GM18520 (cell line): ENCODE data around the gene RAB10.
"Not testable (repeated sequence)": the region's sequence is repeated elsewhere in the genome, so short reads cannot be mapped to it uniquely, and the experiment has no call there.

Source experiments
- ATAC-seq: cut with Tn5 transposase; IDR thresholded peaks from one replicate; pipeline ENCODE4 v1.9.1; 2021; ENCODE audit not compliant: unreplicated experiment

Gene RAB10

DNA sequence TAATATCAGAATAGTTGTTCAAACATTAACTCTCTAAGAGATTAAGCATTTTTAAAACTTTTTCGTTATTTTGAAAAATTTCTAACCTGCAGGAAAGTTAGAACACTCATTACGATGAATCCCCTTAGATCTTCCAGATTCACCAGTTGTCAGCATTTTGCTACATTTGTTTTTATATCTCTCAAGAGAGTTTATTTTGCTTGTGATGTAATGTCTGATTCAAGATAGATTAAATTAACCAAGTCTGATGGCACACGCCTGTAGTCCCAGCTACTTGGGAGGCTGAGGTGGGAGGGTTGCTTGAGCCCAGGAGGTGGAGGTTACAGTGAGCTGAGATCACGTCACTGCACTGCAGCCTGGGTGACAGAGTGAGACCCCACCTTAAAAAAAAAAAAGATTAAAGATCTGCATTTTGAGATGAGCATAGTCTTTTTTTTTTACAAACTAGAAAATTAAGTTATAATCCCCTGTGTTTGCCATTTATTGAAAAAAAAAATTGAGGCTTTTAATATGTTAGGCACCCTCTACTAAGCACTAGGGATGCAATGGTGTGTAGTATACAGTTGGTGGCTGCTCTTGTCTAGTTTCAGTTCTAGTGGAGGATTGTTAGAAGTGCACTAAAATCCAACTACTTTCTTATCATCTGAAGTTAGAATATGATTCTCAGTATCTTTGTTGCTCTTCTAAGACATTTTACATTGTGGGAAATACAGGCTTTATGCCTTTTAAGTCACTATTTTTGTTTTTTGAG lies 20.9 kb downstream of the RAB10 start:
- no peak for ATAC-seq

DNA sequence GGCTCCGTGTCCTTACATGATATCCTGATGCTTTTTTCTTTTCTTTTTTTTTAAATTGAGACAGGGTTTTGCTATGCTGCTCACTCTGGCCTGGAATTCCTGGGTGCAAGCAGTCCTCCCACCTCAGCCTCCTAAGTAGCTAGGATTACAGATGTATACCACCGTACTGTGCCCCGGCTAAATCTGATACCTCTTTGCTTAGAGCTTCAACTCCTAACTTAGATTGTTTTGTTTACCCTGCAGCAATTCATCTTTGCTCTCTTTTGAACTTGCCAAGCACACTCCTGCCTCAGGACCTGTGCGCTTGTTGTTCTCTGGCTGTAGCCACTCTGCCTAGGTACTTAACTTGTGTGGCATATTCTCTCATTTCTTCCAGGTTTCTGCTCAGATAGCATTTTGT lies 24.5 kb downstream of the RAB10 start:
- ATAC-seq = no peak

DNA sequence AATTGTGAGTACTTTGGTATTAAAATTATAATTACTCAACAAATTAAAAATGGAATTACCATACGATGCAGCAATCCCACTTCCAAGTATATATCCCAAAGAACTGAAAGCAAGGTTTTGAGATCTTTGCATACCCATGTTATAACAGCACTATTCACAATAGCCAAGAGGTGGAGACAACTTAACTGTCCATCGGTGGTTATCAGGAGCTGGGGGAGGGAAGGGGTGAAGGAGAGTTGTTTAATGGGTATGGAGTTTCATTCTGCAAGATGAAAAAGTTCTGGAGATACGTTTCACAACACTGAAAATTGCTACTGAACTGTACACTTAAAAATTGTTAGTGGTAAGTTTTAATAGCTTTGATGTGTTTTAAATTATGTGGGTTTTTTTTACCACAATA lies 25.7 kb downstream of the RAB10 start:
- ATAC-seq = no peak

DNA sequence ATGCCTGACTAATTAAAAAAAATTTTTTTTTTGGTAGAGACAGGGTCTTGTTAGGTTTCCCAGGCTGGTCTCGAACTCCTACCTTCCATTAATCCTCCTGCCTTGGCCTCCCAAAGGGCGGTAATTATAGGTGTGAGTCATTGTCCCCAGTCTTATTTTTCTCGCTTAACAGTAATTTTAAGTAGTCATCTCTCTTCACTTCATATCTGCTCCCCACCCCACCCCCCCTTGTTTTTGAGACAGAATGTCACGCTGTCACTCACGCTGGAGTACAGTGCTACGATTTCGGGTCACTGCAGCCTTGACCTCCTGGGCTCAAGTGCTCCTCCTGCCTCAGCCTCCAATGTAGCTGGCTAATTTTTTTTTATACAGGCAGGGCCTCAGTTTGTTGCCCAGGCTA lies 27.7 kb downstream of the RAB10 start:
- ATAC-seq = no peak

DNA sequence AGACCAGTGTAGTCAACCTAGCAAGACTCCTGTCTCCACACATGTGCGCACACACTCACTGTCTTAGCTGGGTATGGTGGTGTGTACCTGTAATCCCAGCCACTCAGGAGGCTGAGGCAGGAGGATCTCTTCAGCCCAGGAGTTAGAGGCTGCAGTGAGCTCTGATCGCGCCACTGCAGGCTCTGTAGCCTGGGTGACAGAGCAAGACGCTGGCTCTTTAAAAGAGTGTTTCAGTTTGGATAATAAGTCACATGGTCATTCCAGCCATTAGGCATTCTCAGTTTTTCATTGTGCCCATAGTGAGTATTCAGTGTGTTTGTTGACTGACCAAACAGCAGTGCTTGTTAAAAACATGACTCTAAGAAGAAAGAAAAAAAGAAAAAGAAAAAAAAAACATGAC lies 31.0 kb downstream of the RAB10 start:
- no peak for ATAC-seq

DNA sequence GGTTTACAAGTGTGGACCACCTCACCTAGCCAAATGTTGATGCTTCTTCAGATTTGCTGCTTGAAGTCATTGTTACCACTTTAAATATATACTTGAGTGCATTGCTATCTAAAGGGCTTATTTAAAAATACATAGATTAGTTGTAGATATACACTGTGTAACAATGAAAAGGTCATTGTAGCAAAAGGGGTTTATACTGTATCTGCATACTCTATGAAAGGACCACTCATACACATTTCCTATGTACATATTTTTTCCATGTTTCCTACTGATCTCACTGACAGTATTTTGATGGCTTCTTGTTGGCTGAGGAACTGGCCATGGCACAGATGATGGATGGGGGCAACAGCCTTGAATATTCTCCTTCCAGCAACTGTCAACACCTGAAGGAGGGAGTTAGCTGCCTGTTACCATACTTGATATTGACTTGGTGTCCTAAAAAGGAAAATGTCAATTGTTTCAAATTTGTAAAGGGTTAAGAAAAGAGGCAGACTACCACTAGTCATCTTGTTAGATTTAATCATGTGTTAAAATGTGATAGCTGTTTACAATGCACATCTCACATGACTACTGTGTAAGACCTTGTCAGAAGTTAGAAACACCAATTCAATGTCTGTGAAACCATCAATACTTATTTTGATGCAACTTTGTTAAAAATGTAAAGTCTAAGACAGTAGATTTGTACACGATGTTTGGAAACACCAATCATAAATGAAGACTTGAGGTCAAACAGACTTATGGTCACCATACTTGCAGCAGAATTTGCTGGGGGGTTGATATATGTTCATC lies 33.5 kb downstream of the RAB10 start:
- no peak for ATAC-seq

DNA sequence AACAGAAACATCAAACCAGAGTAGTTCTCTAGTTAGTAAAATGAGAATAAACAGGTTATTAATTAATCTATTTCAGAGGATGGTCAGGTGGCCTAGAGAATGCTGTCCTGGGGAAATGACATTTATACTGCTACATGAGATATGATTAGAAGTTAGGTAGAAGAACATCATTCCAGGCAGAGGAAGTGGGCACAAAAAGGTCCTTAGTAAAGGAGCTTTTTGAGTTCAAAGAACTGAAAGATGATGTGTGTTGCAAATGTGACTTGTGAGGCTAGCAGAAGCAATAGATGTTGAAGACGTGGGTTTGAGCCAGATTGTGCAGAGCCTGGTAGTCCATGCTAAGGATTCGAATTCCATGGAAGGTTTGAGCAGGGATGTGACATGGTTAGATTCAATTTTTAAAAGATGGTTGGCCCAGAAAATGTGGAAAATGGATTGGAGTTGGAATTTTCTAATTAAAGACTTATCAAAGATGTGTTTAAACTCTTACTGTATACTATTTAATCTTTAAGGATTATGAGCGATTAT lies 34.2 kb downstream of the RAB10 start:
- ATAC-seq = no peak

DNA sequence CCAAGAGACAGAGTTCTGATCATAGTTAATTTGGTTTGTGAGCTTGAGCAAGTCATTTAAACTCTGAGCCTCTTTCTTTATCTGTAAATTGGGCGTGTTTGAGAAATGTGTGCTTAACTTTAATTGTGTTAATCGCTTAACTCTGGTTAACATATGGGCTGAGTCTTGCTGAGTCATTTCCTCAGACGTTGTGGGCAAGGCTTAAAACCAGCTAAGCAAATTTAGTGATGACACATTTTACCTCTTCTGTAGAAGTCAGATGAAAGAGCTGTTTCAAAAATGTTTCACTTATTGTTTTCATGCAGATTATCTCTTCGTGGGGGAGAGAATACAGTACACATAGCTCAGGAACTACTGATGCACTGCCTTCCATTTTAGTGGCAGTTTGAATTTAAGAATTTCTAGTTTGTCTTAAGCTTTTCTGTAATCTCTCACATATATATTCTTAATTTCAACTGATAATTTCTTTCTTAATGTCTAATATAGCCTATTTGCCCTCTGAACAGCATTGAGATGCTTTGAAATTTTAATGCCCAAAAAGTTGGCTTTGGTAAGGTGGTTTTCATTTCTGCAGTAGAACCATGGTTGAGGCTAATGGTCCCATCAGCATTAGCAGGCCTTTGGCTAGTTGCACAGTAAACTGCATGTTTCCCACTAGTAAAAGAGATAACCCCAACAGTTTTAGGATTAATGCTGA lies 34.9 kb downstream of the RAB10 start:
- peak; percentile 84 for ATAC-seq

DNA sequence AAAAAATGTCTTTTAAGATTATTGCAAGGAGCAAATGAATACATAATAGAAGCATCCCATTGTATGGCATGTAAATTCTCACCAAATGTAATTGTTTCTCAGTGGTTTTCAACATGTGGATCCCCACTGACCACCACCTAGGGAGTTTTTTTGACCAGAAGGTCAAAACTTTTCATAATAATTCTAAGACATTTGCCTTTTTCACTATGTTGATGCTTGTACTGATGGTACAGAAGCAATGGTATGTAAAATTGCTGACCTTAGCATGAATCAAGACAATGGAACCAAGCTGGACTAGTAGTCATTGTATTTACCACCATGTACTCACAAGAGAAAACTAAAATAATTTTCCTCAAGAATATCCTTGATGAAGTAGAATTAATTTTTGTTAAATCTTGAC lies 36.8 kb downstream of the RAB10 start:
- ATAC-seq = no peak

DNA sequence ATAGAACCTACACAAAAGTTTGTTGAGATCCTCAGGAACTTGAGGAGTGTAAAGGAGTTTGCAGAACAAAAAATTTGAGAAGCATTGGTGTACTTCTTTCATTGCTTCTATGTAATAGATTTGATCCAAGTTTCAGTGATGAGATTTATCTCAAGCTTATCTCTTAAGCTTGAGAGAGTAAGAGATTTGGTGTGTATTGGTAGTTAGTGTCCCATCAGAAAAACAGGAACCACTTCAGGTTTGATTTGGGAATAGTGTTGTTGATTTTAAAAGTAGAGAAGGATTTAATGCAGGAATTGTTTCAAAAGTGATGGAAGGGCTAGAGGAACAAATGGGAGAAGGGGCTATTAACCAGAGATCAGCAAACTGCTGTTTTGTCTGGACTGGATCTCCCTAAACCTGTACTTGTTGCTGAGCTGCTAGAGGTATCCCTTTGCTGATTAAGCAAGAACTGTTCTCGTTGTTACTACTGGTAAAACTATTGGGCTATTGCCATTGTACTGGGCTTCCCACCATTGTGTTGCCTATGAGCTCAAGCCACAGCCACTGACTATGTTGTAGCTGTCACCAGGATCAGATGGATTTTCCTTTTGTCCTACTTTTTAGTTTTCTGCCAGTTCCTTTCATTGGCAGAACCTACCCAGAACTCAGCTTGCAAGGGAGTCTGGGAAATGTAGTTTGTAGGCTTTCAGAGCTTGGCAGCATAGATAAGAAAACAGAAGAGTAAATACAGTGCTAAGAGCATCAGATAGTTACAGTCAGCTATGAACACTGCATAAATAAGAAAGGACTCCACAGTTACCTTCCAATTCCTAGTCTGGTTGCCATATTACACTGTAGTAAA lies 39.3 kb downstream of the RAB10 start:
- ATAC-seq = no peak

DNA sequence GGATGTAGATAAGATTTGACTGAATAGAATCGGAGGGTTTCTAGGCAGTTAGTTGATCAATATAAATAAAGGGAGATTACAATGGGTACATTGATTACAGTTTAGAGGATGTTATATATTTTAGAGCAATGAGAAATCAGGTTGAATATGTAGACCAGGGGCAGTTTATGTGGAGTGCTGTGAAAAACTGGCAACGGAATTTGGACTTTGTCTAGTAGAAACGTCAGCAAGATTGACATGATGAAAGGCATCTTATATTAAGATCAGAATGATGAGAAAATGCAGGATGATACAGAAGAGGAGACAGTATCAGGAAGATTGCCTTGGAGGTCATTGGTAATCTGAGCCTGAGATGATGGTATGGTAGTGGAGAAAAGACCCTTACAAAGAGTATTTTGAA lies 39.9 kb downstream of the RAB10 start:
- ATAC-seq = no peak

DNA sequence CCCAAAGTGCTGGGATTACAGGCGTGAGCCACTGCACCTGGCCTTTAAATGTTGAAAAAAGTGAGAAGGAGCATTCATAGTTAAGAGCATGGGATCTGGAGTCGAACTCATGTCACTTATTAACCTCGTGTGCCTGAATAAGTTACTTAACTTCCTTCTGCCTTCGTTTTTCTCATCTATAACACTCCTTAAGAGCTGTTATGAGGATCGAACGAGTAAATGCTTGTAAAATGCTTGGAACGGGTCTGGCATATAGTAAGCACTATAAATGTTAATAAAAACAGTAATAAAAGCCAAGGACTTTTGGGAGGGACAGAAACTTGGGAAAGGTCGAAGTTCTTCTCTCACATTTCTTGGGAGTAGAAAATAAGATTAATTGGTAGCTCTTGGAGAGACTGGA lies 40.8 kb downstream of the RAB10 start:
- ATAC-seq = no peak

DNA sequence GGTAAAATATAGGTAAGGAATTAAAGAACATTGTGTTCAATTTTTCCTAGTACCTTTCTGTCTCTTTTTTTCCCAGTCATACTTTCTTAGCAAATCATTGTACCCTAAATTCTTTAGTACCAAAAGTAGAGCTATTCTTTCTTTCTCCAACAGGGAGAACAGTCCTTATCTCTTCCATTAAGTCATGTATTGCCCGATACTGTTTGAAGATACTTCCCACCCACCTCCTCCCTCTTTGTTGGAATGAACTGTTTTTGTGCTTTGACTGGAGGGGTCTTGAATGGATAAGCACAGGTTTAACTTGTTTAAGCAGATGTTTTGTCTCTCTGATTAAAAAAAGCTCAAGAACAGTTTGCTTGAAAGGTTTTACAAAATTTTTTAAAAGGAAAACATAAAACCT lies 41.3 kb downstream of the RAB10 start:
- ATAC-seq = no peak

DNA sequence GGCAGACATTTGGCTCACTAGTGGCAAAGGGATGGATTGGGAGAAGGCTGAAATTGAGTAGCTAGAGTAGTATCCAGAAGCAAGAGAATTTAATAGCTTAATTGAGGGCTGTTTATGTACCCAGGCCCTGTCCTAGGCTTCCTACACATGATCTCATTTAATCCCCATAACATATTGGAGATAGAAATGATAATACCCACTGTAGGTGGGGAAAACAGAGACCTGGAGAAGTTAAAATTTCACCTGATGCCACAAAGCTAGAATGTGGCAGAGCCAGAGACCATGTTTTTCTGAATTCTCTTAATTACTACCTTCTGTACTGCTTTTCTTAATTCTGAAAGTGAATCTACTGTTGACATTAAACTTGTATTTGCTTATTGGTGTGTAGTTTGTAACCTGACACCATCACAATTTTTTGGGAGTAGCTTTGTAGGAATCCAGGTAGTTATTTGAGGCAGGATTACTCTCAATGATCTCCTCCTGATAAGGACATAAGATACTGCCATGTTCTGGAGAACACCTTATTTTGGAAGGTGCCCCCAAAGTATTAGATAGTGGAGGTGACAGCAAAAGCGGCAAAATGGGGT lies 42.2 kb downstream of the RAB10 start:
- no peak for ATAC-seq

DNA sequence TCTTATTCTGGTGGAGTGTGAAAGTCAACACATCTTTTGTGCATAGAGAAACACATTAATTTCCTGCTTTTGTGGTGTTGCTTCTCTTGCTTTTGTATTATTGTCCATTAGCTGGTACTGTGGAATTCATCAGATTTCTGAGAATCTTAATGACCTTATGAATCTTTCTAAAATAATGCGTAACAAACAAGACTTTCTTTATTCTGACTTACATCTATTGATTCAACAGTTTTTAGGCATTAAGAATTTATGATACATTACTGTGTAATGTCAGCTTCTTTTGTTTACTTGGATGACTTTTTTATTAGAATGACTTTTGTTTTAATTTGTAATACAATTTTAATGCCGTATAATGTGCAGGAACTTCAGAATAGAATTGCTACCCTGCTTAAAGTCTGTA lies 43.4 kb downstream of the RAB10 start:
- ATAC-seq = no peak

DNA sequence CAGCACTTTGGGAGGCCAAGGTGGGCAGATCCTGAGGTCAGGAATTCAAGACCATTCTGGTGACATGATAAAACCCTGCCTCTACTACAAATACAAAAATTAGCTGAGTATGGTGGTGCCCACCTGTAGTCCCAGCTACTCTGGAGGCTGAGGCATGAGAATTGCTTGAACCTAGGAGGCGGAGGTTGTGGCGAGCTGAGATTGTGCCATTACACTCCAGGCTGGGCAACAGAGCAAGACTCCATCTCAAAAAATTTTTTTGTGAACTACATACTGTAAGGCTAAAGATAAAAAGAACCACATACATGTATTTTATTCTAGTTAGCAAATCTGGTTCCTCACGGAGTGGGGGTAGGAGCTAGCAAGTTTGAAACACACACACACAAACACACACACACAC lies 45.1 kb downstream of the RAB10 start:
- ATAC-seq = no peak

DNA sequence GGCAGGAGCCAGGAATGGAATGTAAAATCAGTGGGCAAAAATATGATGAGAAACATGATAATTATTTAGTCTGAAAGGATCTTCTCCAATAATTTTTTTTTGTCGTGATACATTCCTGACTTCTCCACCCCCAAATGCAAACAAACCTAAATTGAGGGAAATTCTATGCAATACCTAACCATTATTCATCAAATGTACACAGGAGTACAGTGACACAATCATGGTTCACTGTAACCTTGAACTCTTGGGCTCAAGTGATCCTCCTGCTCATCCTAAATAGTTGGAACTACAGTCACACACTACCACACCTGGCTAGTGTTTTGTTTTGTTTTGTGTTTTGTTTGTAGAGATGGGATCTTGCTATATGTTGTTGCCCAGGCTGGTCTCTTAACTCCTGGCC lies 46.5 kb downstream of the RAB10 start:
- ATAC-seq = no peak

DNA sequence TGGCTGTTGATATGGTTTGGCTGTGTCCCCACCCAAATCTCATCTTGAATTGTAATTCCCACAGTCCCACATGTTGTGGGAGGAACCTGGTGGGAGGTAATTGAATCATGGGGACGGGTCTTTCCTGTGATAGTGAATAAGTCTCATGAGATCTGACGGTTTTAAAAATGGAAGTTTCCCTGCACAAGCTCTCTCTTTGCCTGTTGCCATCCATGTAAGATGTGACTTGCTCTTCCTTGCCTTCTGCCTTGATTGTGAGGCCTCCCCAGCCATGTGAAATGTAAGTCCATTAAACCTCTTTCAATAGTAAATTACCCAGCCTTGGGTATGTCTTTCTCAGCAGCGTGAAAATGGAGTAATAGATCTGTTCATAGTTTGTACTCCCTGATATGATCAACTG lies 47.0 kb downstream of the RAB10 start:
- not testable (repeated sequence) for ATAC-seq

DNA sequence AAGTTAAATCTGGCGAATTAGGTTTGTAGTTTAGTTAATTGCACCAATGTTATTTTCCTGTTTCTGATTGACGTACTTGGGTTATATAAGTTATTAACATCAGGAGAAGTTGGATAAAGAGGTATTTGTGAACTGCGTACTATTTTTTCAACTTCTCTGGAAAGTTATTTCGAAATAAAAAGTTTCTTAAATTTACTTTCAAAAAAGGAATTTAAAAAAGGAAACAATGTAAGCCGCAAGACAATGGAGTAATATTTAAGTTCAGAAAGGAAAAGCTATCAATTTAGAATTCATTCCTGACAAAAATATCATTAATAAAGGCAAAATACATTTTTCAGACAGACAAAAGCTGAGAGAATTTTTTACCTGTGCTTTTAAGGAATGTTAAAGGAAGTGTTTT lies 47.7 kb downstream of the RAB10 start:
- no peak for ATAC-seq

DNA sequence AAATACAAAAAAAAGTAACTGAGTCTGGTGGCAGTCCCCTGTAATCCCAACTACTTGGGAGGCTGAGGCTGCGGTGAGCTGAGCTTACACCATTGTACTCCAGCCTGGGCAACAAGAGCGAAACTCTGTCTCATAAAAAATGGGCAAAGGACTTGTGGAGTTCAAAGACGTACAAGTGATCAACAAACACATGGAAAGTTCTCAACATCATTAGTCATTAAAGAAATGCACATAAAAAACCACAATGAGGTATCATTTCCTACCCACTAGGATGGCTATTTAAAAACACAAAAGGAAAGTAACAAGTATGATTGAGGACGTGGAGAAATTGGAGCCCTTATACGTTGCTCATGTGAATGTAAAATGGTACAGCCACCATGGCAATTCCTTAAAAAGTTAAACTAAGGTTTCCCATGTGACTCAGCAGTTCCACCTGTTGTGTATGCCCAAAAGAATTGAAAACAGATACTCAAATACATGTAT lies 52.3 kb downstream of the RAB10 start:
- peak; percentile 64 for ATAC-seq
